K562 (cell line): ENCODE measurements around the gene C1RL. TPM values are rescaled to one million over a fixed set of nuclear protein-coding genes. Genes with fewer than 3 reads are reported as not detected.

ENCODE experiments used
- ATAC-seq: fragments of 200-7000 bp; cut with Tn5 transposase; 3 replicates; pipeline ENCODE4 v1.9.1; 2020; ENCODE audit warnings: moderate library complexity
- BruUV-seq: library from RNA; stranded (reverse); fragments of 400-500 nt; replicated peaks from 2 replicates; lab custom pipeline; 2021; lab: Mats Ljungman, UMichigan
- CTCF ChIA-PET: fragments of 300-600 bp; formaldehyde crosslinking; extraction: SDS; loops from one replicate; lab custom pipeline; 2021; ENCODE audit warnings: low intra/inter-chr PET ratio; lab: Yijun Ruan, JAX
- POLR2A ChIA-PET: fragments of 300-600, 350-650 bp; sonication (Branson Sonifier 250); formaldehyde crosslinking; extraction: SDS; loops from one replicate; lab custom pipeline; 2021; ENCODE audit warnings: antibody characterized with exemption, inconsistent platforms; lab: Yijun Ruan, JAX
- DNase-seq, 4 experiments: peaks; one replicate each; pipeline versions ENCODE4 v3.0.0 to v3.0.0-alpha.2; 2011 to 2018; ENCODE audit warnings: low spot score in 3 of 4, mixed read lengths in 3 of 4; ENCODE audit errors: extremely low read depth in 1 of 4
- FAIRE-seq: peaks from 2 replicates; lab custom pipeline; 2011; peaks lifted over from hg19 to GRCh38; lab: Jason Lieb, UNC
- H2AFZ ChIP-seq: 2 replicates; pipeline ENCODE4 v1.6.0; 2011; ENCODE audit warnings: low read depth, low read length, control low read depth, inconsistent platforms
- H3K27ac ChIP-seq: fragments of 200-600 bp; 3 replicates; pipeline ENCODE4 v1.8.0; 2011; ENCODE audit warnings: low read depth, mild to moderate bottlenecking, control low read depth, inconsistent platforms, low read length, moderate library complexity, mixed read lengths; ENCODE audit errors: extremely low read depth
- H3K27me3 ChIP-seq, 2 experiments: fragments of 300-600 bp in 1 of 2; 2 replicates in 1 of 2; 3 replicates in 1 of 2; pipeline versions ENCODE4 v1.6.0 to v1.8.0; 2011; ENCODE audit warnings: inconsistent platforms in 2 of 2, low read length in 2 of 2, mild to moderate bottlenecking in 1 of 2, mixed read lengths in 1 of 2, moderate library complexity in 1 of 2; ENCODE audit not compliant: control insufficient read depth in 2 of 2, insufficient read depth in 2 of 2
- H3K36me3 ChIP-seq: fragments of 300-600 bp; 3 replicates; pipeline ENCODE4 v1.8.0; 2011; ENCODE audit warnings: mild to moderate bottlenecking, low read length, inconsistent platforms; ENCODE audit not compliant: control insufficient read depth, insufficient read depth
- H3K4me1 ChIP-seq, 2 experiments: fragments of 200-600 bp in 1 of 2; replicated peaks in 1 of 2; 2 replicates in 1 of 2; 3 replicates in 1 of 2; pipeline versions ENCODE4 v1.5.1 to v1.8.0; 2011; ENCODE audit warnings: inconsistent platforms in 2 of 2, low read length in 2 of 2, mild to moderate bottlenecking in 1 of 2, mixed read lengths in 1 of 2, moderate library complexity in 1 of 2; ENCODE audit not compliant: control insufficient read depth in 2 of 2, insufficient read depth in 2 of 2
- H3K4me2 ChIP-seq: 2 replicates; pipeline ENCODE4 v1.6.1; 2011; ENCODE audit warnings: low read length, control low read depth, inconsistent platforms, mixed read lengths; ENCODE audit not compliant: insufficient read depth
- H3K4me3 ChIP-seq: fragments of 200-600 bp; sonication (generic), shearing (Covaris generic); 2 replicates; pipeline ENCODE4 v1.5.1; 2016; ENCODE audit warnings: control low read depth, inconsistent platforms
- H3K79me2 ChIP-seq: fragments of 200-600 bp; 3 replicates; pipeline ENCODE4 v1.8.0; 2011; ENCODE audit warnings: low read length, inconsistent platforms; ENCODE audit not compliant: control insufficient read depth, insufficient read depth
- H3K9ac ChIP-seq, 2 experiments: 2 replicates each; pipeline versions ENCODE4 v1.6.0 to v1.6.1; 2011; ENCODE audit warnings: low read depth in 2 of 2, low read length in 2 of 2, control low read depth in 1 of 2, inconsistent platforms in 1 of 2, mild to moderate bottlenecking in 1 of 2, mixed read lengths in 1 of 2; ENCODE audit not compliant: insufficient read depth in 1 of 2
- H3K9me1 ChIP-seq: one replicate; pipeline ENCODE4 v1.6.0; 2011; ENCODE audit warnings: inconsistent platforms, mild to moderate bottlenecking, low read length, moderate library complexity; ENCODE audit not compliant: control insufficient read depth, insufficient read depth
- H3K9me3 ChIP-seq: replicated peaks from 2 replicates; pipeline ENCODE4 v1.5.1; 2011; ENCODE audit warnings: low read depth, low read length, inconsistent platforms; ENCODE audit not compliant: control insufficient read depth, insufficient read depth
- H4K20me1 ChIP-seq: replicated peaks from 2 replicates; pipeline ENCODE4 v1.6.1; 2011; ENCODE audit warnings: low read length, inconsistent platforms, mixed read lengths; ENCODE audit not compliant: control insufficient read depth, insufficient read depth
- ESRRB ChIP-seq: fragments of 250-450 bp; sonication (Bioruptor Pico); IDR thresholded peaks from 2 replicates; pipeline ENCODE4 v1.5.0; 2020; ENCODE audit warnings: mild to moderate bottlenecking, moderate library complexity, borderline replicate concordance
- ETV1 ChIP-seq: fragments of 450-650 bp; conservative IDR thresholded peaks from 2 replicates; pipeline ENCODE4 v1.6.1; 2016; ENCODE audit warnings: missing genetic modification characterization, control low read depth, low read depth, missing compliant biosample characterization
- GABPB1 ChIP-seq: sonication (generic); formaldehyde crosslinking; IDR thresholded peaks from 2 replicates; pipeline ENCODE4 v1.8.0; 2022; ENCODE audit warnings: mild to moderate bottlenecking, missing genetic modification reagents
- HIVEP1 ChIP-seq: fragments of 250-450 bp; sonication (Bioruptor Pico); IDR thresholded peaks from 2 replicates; pipeline ENCODE4 v1.4.0; 2020; ENCODE audit warnings: mild to moderate bottlenecking
- JUNB ChIP-seq: fragments of 450-650 bp; formaldehyde crosslinking; conservative IDR thresholded peaks from 2 replicates; pipeline ENCODE4 v1.4.0; 2020; ENCODE audit warnings: mild to moderate bottlenecking
- KAT8 ChIP-seq: fragments of 450-650 bp; IDR thresholded peaks from 2 replicates; pipeline ENCODE4 v1.6.1; 2016; ENCODE audit warnings: low read depth, mild to moderate bottlenecking
- MCM2 ChIP-seq: fragments of 450-650 bp; IDR thresholded peaks from 2 replicates; pipeline ENCODE4 v1.6.1; 2017; ENCODE audit warnings: low read depth, mild to moderate bottlenecking
- MTA3 ChIP-seq: fragments of 450-650 bp; formaldehyde crosslinking; IDR thresholded peaks from 2 replicates; pipeline ENCODE4 v1.6.1; 2017; ENCODE audit warnings: mild to moderate bottlenecking, borderline replicate concordance
- NONO ChIP-seq, 2 experiments: fragments of 200-400 bp in 1 of 2; fragments of 450-650 bp in 1 of 2; formaldehyde crosslinking in 1 of 2; IDR thresholded peaks; 2 replicates each; pipeline ENCODE4 v1.6.1; 2017; ENCODE audit warnings: low read depth in 2 of 2, mild to moderate bottlenecking in 2 of 2, moderate library complexity in 2 of 2, low read length in 1 of 2
- POLR2B ChIP-seq: fragments of 450-650 bp; IDR thresholded peaks from 2 replicates; pipeline ENCODE4 v1.6.1; 2018; ENCODE audit warnings: low read depth; ENCODE audit not compliant: partially characterized antibody
- ZKSCAN3 ChIP-seq: fragments of 250-450 bp; sonication (Bioruptor Pico); IDR thresholded peaks from 2 replicates; pipeline ENCODE4 v1.4.0; 2020
- ZNF175 ChIP-seq: fragments of 200-800 bp; sonication (Bioruptor generic); IDR thresholded peaks from 2 replicates; pipeline ENCODE4 v1.6.1; 2016; ENCODE audit warnings: low read depth, mild to moderate bottlenecking, missing genetic modification characterization, missing compliant biosample characterization
- ZNF197 ChIP-seq: fragments of 200-800 bp; sonication (Bioruptor generic); IDR thresholded peaks from 2 replicates; pipeline ENCODE4 v1.6.1; 2016; ENCODE audit warnings: low read depth, missing genetic modification characterization, missing compliant biosample characterization
- ZNF224 ChIP-seq: sonication (generic); formaldehyde crosslinking; IDR thresholded peaks from 2 replicates; pipeline ENCODE4 v1.8.0; 2022; ENCODE audit warnings: mild to moderate bottlenecking, missing genetic modification reagents
- WGBS: fragments of 100-300 bp; shearing (Covaris generic); methylation state at CpG from one replicate; pipeline ENCODE4 v1.1.6; 2016; ENCODE audit warnings: low coverage, mixed read lengths; ENCODE audit not compliant: insufficient coverage; ENCODE audit errors: missing lambda C conversion rate; 5-methylcytosine and 5-hydroxymethylcytosine counted together
- in situ Hi-C: fragments of 300-500 bp; cut with MboI; formaldehyde crosslinking; loops from 4 replicates; pipeline ENCODE4 v1.15.0; 2018; ENCODE audit warnings: inconsistent platforms, mixed read lengths
- intact Hi-C: fragments of 100-400 bp; cut with micrococcal nuclease; formaldehyde crosslinking; loops from 2 replicates; pipeline ENCODE4 v1.14.2; 2022
- polyA plus RNA-seq, 8 experiments: library from polyadenylated mRNA; depleted of rRNA in 4 of 8; stranded (reverse) in 5 of 8; unstranded in 3 of 8; fragments of >200 nt; fragmentation: Nextera tagmentation in 2 of 8; fragmentation: Illumina TruSeq in 1 of 8; extraction: Ambion mirVana in 2 of 8; extraction: Trizol in 1 of 8; gene quantifications; 2 replicates each; pipeline versions ENCODE4 v1.2.1 to v1.2.3, GENCODE V29; 2011 to 2014; ENCODE audit warnings: inconsistent platforms in 1 of 8, missing spikeins in 1 of 8
- total RNA-seq, 7 experiments: library from RNA; depleted of rRNA in 6 of 7; stranded (reverse); fragments of >200 nt in 6 of 7; fragmentation: Illumina TruSeq in 2 of 7; extraction: Trizol in 2 of 7; gene quantifications; 2 replicates each; pipeline versions ENCODE4 v1.2.1 to v1.2.3, GENCODE V29; 2011 to 2021; ENCODE audit warnings: low replicate concordance in 1 of 7
- TF ChIP-seq, protein P1 (sequence below): fragments of 250-450 bp; sonication (Bioruptor Pico); IDR thresholded peaks from 2 replicates; pipeline ENCODE4 v1.5.0; 2020; ENCODE audit warnings: mild to moderate bottlenecking, borderline replicate concordance
- TF ChIP-seq, protein P2 (sequence below), 3 experiments: fragments of 200-800 bp in 1 of 3; sonication (Bioruptor generic) in 1 of 3; sonication (generic) in 1 of 3; formaldehyde crosslinking in 1 of 3; IDR thresholded peaks; 2 replicates each; pipeline versions ENCODE4 v1.6.1 to v1.8.0; 2016 to 2022; ENCODE audit warnings: mild to moderate bottlenecking in 2 of 3, missing compliant biosample characterization in 2 of 3, missing genetic modification characterization in 2 of 3, missing genetic modification reagents in 1 of 3
- TF ChIP-seq, protein P3 (sequence below): sonication (generic); formaldehyde crosslinking; IDR thresholded peaks from 2 replicates; pipeline ENCODE4 v1.8.1; 2022; ENCODE audit warnings: missing genetic modification reagents

The C1RL gene
- total and polyA plus RNA-seq, 9 of the 15 experiments (the other 6 are each of a cell fraction or from before 2014, with no cell fraction given): 1.4 to 10.7 (median 8.0) TPM

DNA sequence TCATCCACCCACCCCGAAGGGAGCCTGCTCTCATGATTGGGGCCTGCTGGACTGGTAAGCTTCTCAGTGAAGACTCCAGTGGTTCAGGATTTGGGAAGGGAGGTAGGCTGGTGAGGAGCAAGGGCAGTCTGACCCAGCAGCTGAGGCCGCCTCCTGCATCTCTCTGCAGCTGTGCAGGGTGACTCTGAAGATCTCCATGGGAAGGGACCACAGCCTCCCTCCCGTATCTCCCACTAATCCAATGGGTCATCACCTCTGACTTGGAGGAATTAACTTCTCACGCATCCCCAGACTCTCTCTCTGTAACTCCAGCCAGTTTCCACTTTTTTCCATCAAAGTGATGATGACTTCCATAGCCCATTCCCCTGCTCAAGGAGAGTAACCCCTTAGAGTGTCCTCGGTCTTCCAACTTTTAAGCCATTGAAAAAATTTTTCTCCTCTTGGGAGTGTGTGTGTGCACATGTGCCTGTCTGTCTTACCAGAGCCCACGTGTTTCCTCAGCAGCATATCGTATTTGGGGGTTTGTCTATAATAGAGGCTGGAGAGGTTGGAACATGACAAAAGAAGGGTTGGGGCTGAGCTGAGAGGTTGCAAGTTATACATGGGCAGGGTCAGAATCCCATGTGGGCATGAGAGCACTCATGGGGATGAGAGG lies 32.5 kb upstream of the C1RL start:
- Histone ChIP-seq H3K27ac (no peak overlapping the region), H3K9me3 (no peaks in the 10 kb centered on the region), H2AFZ (no peak overlapping the region), H3K4me2 (no peak overlapping the region), H3K4me3 (no peak overlapping the region), H3K9me1 (no peaks in the 10 kb centered on the region), H3K9ac (no peak overlapping the region), H3K36me3 (peaks cover 22% of the 10 kb centered on the region; the same call in 2 of the 3 replicates), H3K4me1 (peaks cover 7 to 10% of the 10 kb centered on the region in 2 experiments; a peak in 3 of 5 replicates), H3K79me2 (no peaks in the 10 kb centered on the region), H3K27me3 (no peaks in the 10 kb centered on the region), H4K20me1 (no peaks in the 10 kb centered on the region)
- WGBS: 60% methylated on average over 7 of the region's 7 CpGs
- DNase-seq: no peak
- FAIRE-seq: no peak
- intact Hi-C loops: loop anchor here (1.0 kb wide), 1 partner anchor 47 kb away; no protein-coding TSS in a partner anchor
- ChIA-PET CTCF (interaction anchor here (0.7 to 1.4 kb wide), 3 partner anchors 47 to 497 kb away, joined by 3 to 6 read pairs (median 4); no protein-coding TSS in a partner anchor), POLR2A (interaction anchor here (0.5 kb wide), 2 partner anchors 13 to 273 kb away, joined by 3 read pairs; partner anchors contain the start of gene RBP5)
- no TSS peak for BruUV-seq
- no peak for ATAC-seq
- in situ Hi-C loops: no loop called here
- TF ChIP-seq, protein P1, sequence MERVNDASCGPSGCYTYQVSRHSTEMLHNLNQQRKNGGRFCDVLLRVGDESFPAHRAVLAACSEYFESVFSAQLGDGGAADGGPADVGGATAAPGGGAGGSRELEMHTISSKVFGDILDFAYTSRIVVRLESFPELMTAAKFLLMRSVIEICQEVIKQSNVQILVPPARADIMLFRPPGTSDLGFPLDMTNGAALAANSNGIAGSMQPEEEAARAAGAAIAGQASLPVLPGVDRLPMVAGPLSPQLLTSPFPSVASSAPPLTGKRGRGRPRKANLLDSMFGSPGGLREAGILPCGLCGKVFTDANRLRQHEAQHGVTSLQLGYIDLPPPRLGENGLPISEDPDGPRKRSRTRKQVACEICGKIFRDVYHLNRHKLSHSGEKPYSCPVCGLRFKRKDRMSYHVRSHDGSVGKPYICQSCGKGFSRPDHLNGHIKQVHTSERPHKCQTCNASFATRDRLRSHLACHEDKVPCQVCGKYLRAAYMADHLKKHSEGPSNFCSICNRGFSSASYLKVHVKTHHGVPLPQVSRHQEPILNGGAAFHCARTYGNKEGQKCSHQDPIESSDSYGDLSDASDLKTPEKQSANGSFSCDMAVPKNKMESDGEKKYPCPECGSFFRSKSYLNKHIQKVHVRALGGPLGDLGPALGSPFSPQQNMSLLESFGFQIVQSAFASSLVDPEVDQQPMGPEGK (CRISPR knock-in tag): no peak
- no peak for TF ChIP-seq ESRRB (CRISPR knock-in tag)
- TF ChIP-seq, protein P2, sequence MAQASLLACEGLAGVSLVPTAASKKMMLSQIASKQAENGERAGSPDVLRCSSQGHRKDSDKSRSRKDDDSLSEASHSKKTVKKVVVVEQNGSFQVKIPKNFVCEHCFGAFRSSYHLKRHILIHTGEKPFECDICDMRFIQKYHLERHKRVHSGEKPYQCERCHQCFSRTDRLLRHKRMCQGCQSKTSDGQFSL (CRISPR knock-in tag; IDR thresholded peaks at IDR 0.05): no peak
- TF ChIP-seq, protein P2 (tag; IDR thresholded peaks at IDR 0.05): no peak
- TF ChIP-seq POLR2B: no peak
- no peak for TF ChIP-seq ZNF175
- no peak for TF ChIP-seq ZNF197 (CRISPR knock-in tag)
- no peak for TF ChIP-seq ETV1 (tag)
- no peak for TF ChIP-seq ZNF224
- no peak for TF ChIP-seq NONO (IDR thresholded peaks at IDR 0.05; ENCODE audit: low read depth in 2 of 2, low read length in 1 of 2)
- TF ChIP-seq GABPB1: no peak
- no peak for TF ChIP-seq HIVEP1 (CRISPR knock-in tag)
- TF ChIP-seq MCM2: no peak
- TF ChIP-seq, protein P3, sequence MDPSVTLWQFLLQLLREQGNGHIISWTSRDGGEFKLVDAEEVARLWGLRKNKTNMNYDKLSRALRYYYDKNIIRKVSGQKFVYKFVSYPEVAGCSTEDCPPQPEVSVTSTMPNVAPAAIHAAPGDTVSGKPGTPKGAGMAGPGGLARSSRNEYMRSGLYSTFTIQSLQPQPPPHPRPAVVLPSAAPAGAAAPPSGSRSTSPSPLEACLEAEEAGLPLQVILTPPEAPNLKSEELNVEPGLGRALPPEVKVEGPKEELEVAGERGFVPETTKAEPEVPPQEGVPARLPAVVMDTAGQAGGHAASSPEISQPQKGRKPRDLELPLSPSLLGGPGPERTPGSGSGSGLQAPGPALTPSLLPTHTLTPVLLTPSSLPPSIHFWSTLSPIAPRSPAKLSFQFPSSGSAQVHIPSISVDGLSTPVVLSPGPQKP (CRISPR knock-in tag): no peak
- TF ChIP-seq MTA3: no peak
- no peak for TF ChIP-seq JUNB (CRISPR knock-in tag)
- TF ChIP-seq KAT8: no peak
- TF ChIP-seq ZKSCAN3: no peak
